HG03175 (cell line): Measurements from ENCODE around the gene SPATA24.
"Not testable (repeated sequence)": the region's sequence is repeated elsewhere in the genome, so short reads cannot be mapped to it uniquely, and the experiment has no call there.

ENCODE experiments used
- ATAC-seq: cut with Tn5 transposase; IDR thresholded peaks from one replicate; pipeline ENCODE4 v1.9.1; 2021; ENCODE audit warnings: mild to moderate bottlenecking, moderate library complexity; ENCODE audit not compliant: unreplicated experiment

SPATA24 gene

GRCh38 chr5:139354186-139354585 is 49.7 kb downstream of the SPATA24 start:
- ATAC-seq = no peak

GRCh38 chr5:139347863-139348262 is 56.0 kb downstream of the SPATA24 start:
- ATAC-seq = not testable (repeated sequence)
